B cell (primary cell): ENCODE measurements around the gene MYO18A. TPM values are rescaled to one million over a fixed set of nuclear protein-coding genes. Genes with fewer than 3 reads are reported as not detected.

Experiments used
- ATAC-seq: fragments of 200-7000 bp; cut with Tn5 transposase; one replicate; pipeline ENCODE4 v1.10.0; 2021; ENCODE audit warnings: low read depth, mild to moderate bottlenecking, moderate number of reproducible peaks, moderate library complexity
- CTCF ChIA-PET: fragments of 350-600 bp; sonication (Branson Sonifier 250); formaldehyde crosslinking; loops from one replicate; lab custom pipeline; 2021; ENCODE audit warnings: antibody characterized with exemption, inconsistent platforms; lab: Charles Lee
- POLR2A ChIA-PET: fragments of 350-600 bp; sonication (Branson Sonifier 250); formaldehyde crosslinking; loops from one replicate; lab custom pipeline; 2021; ENCODE audit warnings: antibody characterized with exemption; lab: Charles Lee
- DNase-seq: peaks from one replicate; pipeline ENCODE4 v3.0.0; 2013
- H2AFZ ChIP-seq: 2 replicates; pipeline ENCODE4 v1.6.1; 2012; ENCODE audit warnings: mild to moderate bottlenecking, low read depth, low read length; ENCODE audit not compliant: insufficient read depth, poor library complexity, severe bottlenecking
- H3K27ac ChIP-seq, 2 donors: 1 replicate in 1 of 2; 2 replicates in 1 of 2; pipeline ENCODE4 v1.5.1; 2012 to 2013; ENCODE audit warnings: low read length in 2 of 2, mild to moderate bottlenecking in 2 of 2, moderate library complexity in 1 of 2
- H3K27me3 ChIP-seq, 4 experiments: fragments of 200-600 bp in 1 of 4; sonication (generic) in 1 of 4; replicated peaks in 1 of 4; 1 replicate in 2 of 4; 2 replicates in 2 of 4; pipeline versions ENCODE4 v1.6.1 to v1.7.0; 2013 to 2016; ENCODE audit warnings: low read length in 3 of 4, mild to moderate bottlenecking in 2 of 4, mixed read lengths in 1 of 4, moderate library complexity in 1 of 4; ENCODE audit not compliant: insufficient read depth in 4 of 4, control insufficient read depth in 3 of 4; ENCODE audit errors: control extremely low read depth in 1 of 4
- H3K36me3 ChIP-seq, 2 experiments: replicated peaks in 1 of 2; 1 replicate in 1 of 2; 2 replicates in 1 of 2; pipeline versions ENCODE4 v1.6.1 to v1.7.1; 2013; ENCODE audit warnings: low read length in 1 of 2; ENCODE audit not compliant: insufficient read depth in 2 of 2, control insufficient read depth in 1 of 2; ENCODE audit errors: control extremely low read depth in 1 of 2, extremely low read depth in 1 of 2
- H3K4me1 ChIP-seq, 2 donors: fragments of 200-600 bp in 1 of 2; sonication (generic) in 1 of 2; 1 replicate in 1 of 2; 2 replicates in 1 of 2; pipeline versions ENCODE4 v1.5.1 to v1.6.1; 2013 to 2017; ENCODE audit warnings: low read length in 2 of 2; ENCODE audit not compliant: control insufficient read depth in 2 of 2, insufficient read depth in 2 of 2
- H3K4me2 ChIP-seq: replicated peaks from 2 replicates; pipeline ENCODE3; 2012; ENCODE audit warnings: mild to moderate bottlenecking, low read depth, low read length; ENCODE audit not compliant: poor library complexity, severe bottlenecking
- H3K4me3 ChIP-seq, 5 experiments: fragments of 200-600 bp in 1 of 5; sonication (generic) in 1 of 5; 1 replicate in 3 of 5; 2 replicates in 2 of 5; pipeline versions ENCODE4 v1.5.1 to v1.7.0; 2011 to 2016; ENCODE audit warnings: low read length in 4 of 5, mild to moderate bottlenecking in 4 of 5, low read depth in 2 of 5, control low read depth in 1 of 5, moderate library complexity in 1 of 5; ENCODE audit not compliant: insufficient read depth in 1 of 5; ENCODE audit errors: control extremely low read depth in 1 of 5, extremely low read depth in 1 of 5
- H3K79me2 ChIP-seq: fragments of 200-600 bp; sonication (generic); one replicate; pipeline ENCODE4 v1.6.0; 2016; ENCODE audit warnings: low read length; ENCODE audit not compliant: control insufficient read depth, insufficient read depth
- H3K9ac ChIP-seq: fragments of 200-600 bp; sonication (generic); 2 replicates; pipeline ENCODE4 v1.6.1; 2017; ENCODE audit warnings: mild to moderate bottlenecking, low read length, moderate library complexity
- H3K9me3 ChIP-seq, 3 donors: one replicate each; pipeline versions ENCODE4 v1.6.1 to v1.7.1; 2013; ENCODE audit warnings: low read length in 2 of 3; ENCODE audit not compliant: control insufficient read depth in 2 of 3, insufficient read depth in 1 of 3; ENCODE audit errors: control extremely low read depth in 1 of 3
- H4K20me1 ChIP-seq: 2 replicates; pipeline ENCODE4 v1.6.0; 2012; ENCODE audit warnings: mild to moderate bottlenecking, low read length; ENCODE audit not compliant: insufficient read depth, control insufficient read depth, poor library complexity, severe bottlenecking
- H3K27ac Mint-ChIP-seq: one replicate; pipeline ENCODE4 v1.8.0; 2021; ENCODE audit warnings: mixed read lengths
- H3K27me3 Mint-ChIP-seq: one replicate; pipeline ENCODE4 v1.8.0; 2021; ENCODE audit warnings: mixed read lengths
- H3K4me1 Mint-ChIP-seq: one replicate; pipeline ENCODE4 v1.8.0; 2021; ENCODE audit warnings: mixed read lengths
- H3K4me3 Mint-ChIP-seq: one replicate; pipeline ENCODE4 v1.8.0; 2021; ENCODE audit warnings: mixed read lengths
- H3K9me3 Mint-ChIP-seq: one replicate; pipeline ENCODE4 v1.8.0; 2022; ENCODE audit warnings: mixed read lengths; ENCODE audit not compliant: insufficient read depth
- CTCF ChIP-seq: fragments of 200-600 bp; IDR thresholded peaks from one replicate; pipeline ENCODE4 v1.8.0; 2022; ENCODE audit warnings: antibody characterized with exemption, mild to moderate bottlenecking
- EZH2 ChIP-seq: IDR thresholded peaks from 2 replicates; pipeline ENCODE4 v1.6.1; 2012; ENCODE audit warnings: borderline replicate concordance, low read depth, mild to moderate bottlenecking, moderate library complexity, low read length; ENCODE audit not compliant: insufficient read depth, poor library complexity, severe bottlenecking
- WGBS: methylation state at CpG from one replicate; pipeline ENCODE4 v1.1.5; 2013; ENCODE audit warnings: missing lambda C conversion rate; ENCODE audit not compliant: insufficient coverage; 5-methylcytosine and 5-hydroxymethylcytosine counted together
- intact Hi-C: fragments of 100-400 bp; cut with micrococcal nuclease; formaldehyde crosslinking; loops from one replicate; pipeline ENCODE4 v1.10.0; 2022
- polyA plus RNA-seq: library from polyadenylated mRNA; depleted of rRNA; stranded (reverse); fragments of >200 nt; gene quantifications from 2 replicates; pipeline ENCODE4 v1.2.3, GENCODE V29; 2012
- total RNA-seq, 2 donors: library from RNA; stranded (reverse); fragments of 120-200 nt in 1 of 2; gene quantifications; 1 replicate in 1 of 2; 2 replicates in 1 of 2; pipeline versions ENCODE4 v1.2.3 to v1.2.4, GENCODE V29; 2013 to 2022

The MYO18A gene
- total and polyA plus RNA-seq, 2 donors (not counting 1 experiment from before 2014, with no cell fraction given), result 72.2 to 155 TPM

- H3K27ac Mint-ChIP-seq, result no peak overlapping the region
- no peaks in the 10 kb centered on the region for H3K9me3 ChIP-seq
- H3K4me2 ChIP-seq, result no peak overlapping the region
- no peak overlapping the region for H3K4me3 Mint-ChIP-seq
- 88% methylated on average over 11 of the region's 21 CpGs for WGBS
- intact Hi-C loops, result no loop called here
- ChIA-PET POLR2A (interaction anchor here (0.6 kb wide), 1 partner anchor 138 kb away, joined by 3 read pairs; no protein-coding TSS in a partner anchor), CTCF (interaction anchor here (1.0 kb wide), 1 partner anchor 119 kb away, joined by 4 read pairs; no protein-coding TSS in a partner anchor)
- H3K27me3 Mint-ChIP-seq, result no peaks in the 10 kb centered on the region
- H3K4me1 Mint-ChIP-seq, result no peaks in the 10 kb centered on the region
- no peak overlapping the region for H3K4me3 ChIP-seq
- H3K36me3 ChIP-seq, result peaks cover 0 to 83% of the 10 kb centered on the region in 2 experiments
- ATAC-seq (no peak), DNase-seq (no peak)
- H3K4me1 ChIP-seq, result no peaks in the 10 kb centered on the region
- no peaks in the 10 kb centered on the region for H3K9me3 Mint-ChIP-seq
- no peak overlapping the region for H3K9ac ChIP-seq
- no peaks in the 10 kb centered on the region for H3K79me2 ChIP-seq
- H2AFZ ChIP-seq, result no peak overlapping the region
- TF ChIP-seq CTCF (no peak), EZH2 (no peak)
- H4K20me1 ChIP-seq, result peaks cover 4% of the 10 kb centered on the region
- H3K27me3 ChIP-seq, result no peaks in the 10 kb centered on the region
- no peak overlapping the region for H3K27ac ChIP-seq
Observed at GRCh38 chr17:29084541-29085146, 95.6 kb downstream of the MYO18A start.

- no peaks in the 10 kb centered on the region for H3K4me1 ChIP-seq
- intact Hi-C loops, result no loop called here
- POLR2A ChIA-PET, result no interaction called here
- peaks cover 0 to 80% of the 10 kb centered on the region in 2 experiments for H3K36me3 ChIP-seq
- H3K9me3 Mint-ChIP-seq, result no peaks in the 10 kb centered on the region
- ATAC-seq (no peak), DNase-seq (no peak)
- H3K27ac ChIP-seq, result no peak overlapping the region
- no peaks in the 10 kb centered on the region for H3K79me2 ChIP-seq
- no peaks in the 10 kb centered on the region for H3K4me1 Mint-ChIP-seq
- H3K27ac Mint-ChIP-seq, result no peak overlapping the region
- H2AFZ ChIP-seq, result no peak overlapping the region
- WGBS, result 97% methylated on average over 5 of the region's 14 CpGs
- CTCF ChIA-PET, result interaction anchor here (2.3 kb wide), 1 partner anchor 36 kb away, joined by 7 read pairs; no protein-coding TSS in a partner anchor
- H4K20me1 ChIP-seq, result peaks cover 4% of the 10 kb centered on the region
- H3K4me2 ChIP-seq, result no peak overlapping the region
- no peaks in the 10 kb centered on the region for H3K27me3 Mint-ChIP-seq
- no peak for TF ChIP-seq CTCF
- no peak for TF ChIP-seq EZH2
- no peaks in the 10 kb centered on the region for H3K9me3 ChIP-seq
- H3K9ac ChIP-seq, result no peak overlapping the region
- H3K4me3 ChIP-seq, result no peak overlapping the region
- no peaks in the 10 kb centered on the region for H3K27me3 ChIP-seq
- H3K4me3 Mint-ChIP-seq, result no peak overlapping the region
Observed at GRCh38 chr17:29080965-29081364, 99.2 kb downstream of the MYO18A start.
